HFF-Myc (cell line): Measurements from ENCODE around the gene ZFYVE28.

Experiments used
- DNase-seq: peaks from one replicate; pipeline ENCODE4 v3.0.0-alpha.2; 2011; ENCODE audit warnings: low read depth; ENCODE audit errors: extremely low read depth
- H3K4me3 ChIP-seq: replicated peaks from 2 replicates; pipeline ENCODE4 v1.5.1; 2011; ENCODE audit warnings: low read depth, mild to moderate bottlenecking, control low read depth, low read length
- CTCF ChIP-seq: IDR thresholded peaks from 2 replicates; pipeline ENCODE4 v1.5.1; 2012; ENCODE audit warnings: mild to moderate bottlenecking, low read depth, low read length, control low read depth; ENCODE audit errors: missing control alignments

ZFYVE28 gene

GRCh38 chr4:2331043-2331420 is 87.4 kb downstream of the ZFYVE28 start:
- TF ChIP-seq CTCF = no peak
- no peak for DNase-seq

GRCh38 chr4:2330091-2331042 is 88.1 kb downstream of the ZFYVE28 start:
- H3K4me3 ChIP-seq = no peak overlapping the region
- TF ChIP-seq CTCF = no peak
- DNase-seq = peak; percentile 65

More at GRCh38 chr4:2331043-2331420, 87.4 kb downstream of the ZFYVE28 start:
- no peak overlapping the region for H3K4me3 ChIP-seq

- DNase-seq = no peak
- no peak for TF ChIP-seq CTCF
These were observed 90.9 kb downstream of the ZFYVE28 start for GRCh38 chr4:2327579-2327978.

GRCh38 chr4:2324891-2325290 is 93.6 kb downstream of the ZFYVE28 start:
- no peak for TF ChIP-seq CTCF
- no peak for DNase-seq
- H3K4me3 ChIP-seq = no peak overlapping the region

More at GRCh38 chr4:2327579-2327978, 90.9 kb downstream of the ZFYVE28 start:
- no peak overlapping the region for H3K4me3 ChIP-seq

- peak; percentile 54 for DNase-seq
- no peak overlapping the region for H3K4me3 ChIP-seq
- no peak for TF ChIP-seq CTCF
These were observed 95.6 kb downstream of the ZFYVE28 start for GRCh38 chr4:2322841-2323240.

GRCh38 chr4:2322227-2322626 is 96.2 kb downstream of the ZFYVE28 start:
- TF ChIP-seq CTCF = no peak
- no peak overlapping the region for H3K4me3 ChIP-seq
- no peak for DNase-seq
